ENCODE results near the gene CYTIP. TPM values are rescaled to one million over a fixed set of nuclear protein-coding genes. Genes with fewer than 3 reads are reported as not detected.

CYTIP gene
- total and polyA plus RNA-seq, 9 of the 15 experiments (the other 6 are each of a cell fraction or from before 2014, with no cell fraction given), result 0.03 to 0.35 (median 0.26) TPM; not detected in 1

Other genes with a start within 250 kb of the CYTIP start
- gene GALNT5, start 186.4 kb downstream of the CYTIP start, total RNA-seq (2014; rRNA removed), result 40.3 and 43.5 TPM in 2 replicates
- gene GALNT5, start 186.4 kb downstream of the CYTIP start, total RNA-seq (2014; rRNA removed; fragmentation: Illumina TruSeq; extraction: Trizol), result 68.9 and 78.4 TPM in 2 replicates
- gene GALNT5, start 186.4 kb downstream of the CYTIP start, total RNA-seq (2015; rRNA removed; fragmentation: Illumina TruSeq; extraction: Trizol), result 69.6 and 73.0 TPM in 2 replicates
- gene GALNT5, start 186.4 kb downstream of the CYTIP start, total RNA-seq (2021), result 47.4 and 54.7 TPM in 2 replicates
- gene GALNT5, start 186.4 kb downstream of the CYTIP start, polyA plus RNA-seq (2011; rRNA removed), result 49.8 and 58.3 TPM in 2 replicates
- 56.3 and 62.6 TPM in 2 replicates for gene GALNT5, start 186.4 kb downstream of the CYTIP start, polyA plus RNA-seq (2014; fragmentation: Illumina TruSeq; extraction: Trizol)
- gene GALNT5, start 186.4 kb downstream of the CYTIP start, polyA plus RNA-seq (2014; fragmentation: Nextera tagmentation; extraction: Ambion mirVana), result 10 to 100 TPM; 21.6 to 44.0 TPM
- 39.3 and 45.2 TPM in 2 replicates for gene GALNT5, start 186.4 kb downstream of the CYTIP start, polyA plus RNA-seq (2014; rRNA removed)
- not detected in 2 replicates for gene ERMN, start 118.3 kb downstream of the CYTIP start, total RNA-seq (2014; rRNA removed)
- gene ERMN, start 118.3 kb downstream of the CYTIP start, total RNA-seq (2014; rRNA removed; fragmentation: Illumina TruSeq; extraction: Trizol), result 0.07 and 0.10 TPM in 2 replicates
- 0.04 TPM in 1 of 2 replicates, not detected in the other for gene ERMN, start 118.3 kb downstream of the CYTIP start, total RNA-seq (2015; rRNA removed; fragmentation: Illumina TruSeq; extraction: Trizol)
- gene ERMN, start 118.3 kb downstream of the CYTIP start, total RNA-seq (2021), result not detected in 2 replicates
- 0.11 and 0.14 TPM in 2 replicates for gene ERMN, start 118.3 kb downstream of the CYTIP start, polyA plus RNA-seq (2011; rRNA removed)
- 0.03 TPM in 1 of 2 replicates, not detected in the other for gene ERMN, start 118.3 kb downstream of the CYTIP start, polyA plus RNA-seq (2014; fragmentation: Illumina TruSeq; extraction: Trizol)
- gene ERMN, start 118.3 kb downstream of the CYTIP start, polyA plus RNA-seq (2014; fragmentation: Nextera tagmentation; extraction: Ambion mirVana), result under 1 TPM; 0.03 to 0.07 TPM
- not detected in 2 replicates for gene ERMN, start 118.3 kb downstream of the CYTIP start, polyA plus RNA-seq (2014; rRNA removed)
- 0.05 and 0.29 TPM in 2 replicates for gene ACVR1C, start 184.8 kb upstream of the CYTIP start, total RNA-seq (2014; rRNA removed)
- 0.26 and 0.33 TPM in 2 replicates for gene ACVR1C, start 184.8 kb upstream of the CYTIP start, total RNA-seq (2014; rRNA removed; fragmentation: Illumina TruSeq; extraction: Trizol)
- 0.14 and 0.19 TPM in 2 replicates for gene ACVR1C, start 184.8 kb upstream of the CYTIP start, total RNA-seq (2015; rRNA removed; fragmentation: Illumina TruSeq; extraction: Trizol)
- 0.36 and 0.58 TPM in 2 replicates for gene ACVR1C, start 184.8 kb upstream of the CYTIP start, total RNA-seq (2021)
- gene ACVR1C, start 184.8 kb upstream of the CYTIP start, polyA plus RNA-seq (2011; rRNA removed), result 0.15 and 0.28 TPM in 2 replicates
- 0.21 and 0.44 TPM in 2 replicates for gene ACVR1C, start 184.8 kb upstream of the CYTIP start, polyA plus RNA-seq (2014; fragmentation: Illumina TruSeq; extraction: Trizol)
- under 1 TPM; 0.21 to 0.32 TPM for gene ACVR1C, start 184.8 kb upstream of the CYTIP start, polyA plus RNA-seq (2014; fragmentation: Nextera tagmentation; extraction: Ambion mirVana)
- gene ACVR1C, start 184.8 kb upstream of the CYTIP start, polyA plus RNA-seq (2014; rRNA removed), result 0.03 and 0.38 TPM in 2 replicates